Glutamatergic neuron (in vitro differentiated cells): ENCODE measurements around the gene CENPS. TPM values are rescaled to one million over a fixed set of nuclear protein-coding genes. Genes with fewer than 3 reads are reported as not detected.

ENCODE experiments used
- total RNA-seq: library from RNA; stranded (reverse); fragmentation: NEBNext Ultra II Directional; extraction: Animal tissue kit (Norgen Biotek cat#: 25700); gene quantifications from one replicate; pipeline ENCODE4 v1.2.1, GENCODE V29; 2021; ENCODE audit not compliant: unreplicated experiment

The CENPS gene
- total RNA-seq, 1 donor from 2014 or later = 9.3 TPM

Other genes starting within 250 kb of the CENPS start
- gene KIF1B, start 219.9 kb upstream of the CENPS start, total RNA-seq = 261 TPM
- 304 TPM for gene PGD, start 31.4 kb upstream of the CENPS start, total RNA-seq
- 0.59 TPM for gene CORT, start 19.6 kb downstream of the CENPS start, total RNA-seq
- 38.0 TPM for gene DFFA, start 42.1 kb downstream of the CENPS start, total RNA-seq
- 25.8 TPM for gene PEX14, start 44.5 kb downstream of the CENPS start, total RNA-seq